Aorta (tissue), 5 donors: ENCODE data around the gene SYNE1. TPM values are rescaled to one million over a fixed set of nuclear protein-coding genes. Genes with fewer than 3 reads are reported as not detected.

Experiments
- ATAC-seq: fragments of 200-7000 bp; cut with Tn5 transposase; one replicate; pipeline ENCODE4 v1.9.1; 2022; ENCODE audit warnings: moderate library complexity; ENCODE audit not compliant: low FRiP score
- DNase-seq, 2 donors: peaks; one replicate each; pipeline ENCODE4 v3.0.0-alpha.2; 2020
- H3K27ac ChIP-seq, 2 donors: one replicate each; pipeline ENCODE4 v1.5.1; 2013; ENCODE audit warnings: low read length in 2 of 2, mild to moderate bottlenecking in 2 of 2, moderate library complexity in 2 of 2, control low read depth in 1 of 2, inconsistent platforms in 1 of 2, low read depth in 1 of 2
- H3K27me3 ChIP-seq, 2 donors: one replicate each; pipeline ENCODE4 v1.6.1; 2013; ENCODE audit warnings: control low read depth in 1 of 2, low read length in 1 of 2, mild to moderate bottlenecking in 1 of 2, moderate library complexity in 1 of 2; ENCODE audit not compliant: insufficient read depth in 2 of 2, control insufficient read depth in 1 of 2
- H3K36me3 ChIP-seq, 2 donors: one replicate each; pipeline ENCODE4 v1.6.1; 2013; ENCODE audit warnings: control low read depth in 1 of 2, low read length in 1 of 2, mild to moderate bottlenecking in 1 of 2; ENCODE audit not compliant: insufficient read depth in 2 of 2, control insufficient read depth in 1 of 2
- H3K4me1 ChIP-seq, 2 donors: one replicate each; pipeline ENCODE4 v1.6.1; 2013; ENCODE audit warnings: low read length in 2 of 2, control low read depth in 1 of 2, mild to moderate bottlenecking in 1 of 2, moderate library complexity in 1 of 2; ENCODE audit not compliant: insufficient read depth in 2 of 2, control insufficient read depth in 1 of 2
- H3K4me3 ChIP-seq, 2 donors: one replicate each; pipeline ENCODE4 v1.5.1; 2013; ENCODE audit warnings: low read length in 2 of 2, control low read depth in 1 of 2, mild to moderate bottlenecking in 1 of 2
- H3K9me3 ChIP-seq: one replicate; pipeline ENCODE4 v1.6.1; 2013; ENCODE audit warnings: mild to moderate bottlenecking, low read length; ENCODE audit not compliant: control insufficient read depth
- WGBS, 2 donors: extraction: QIAGEN DNeasy Blood & Tissue Kit; methylation state at CpG; one replicate each; pipeline ENCODE4 v1.1.7; 2013; 5-methylcytosine and 5-hydroxymethylcytosine counted together
- intact Hi-C, 2 donors: fragments of 100-400 bp; cut with DNase I; formaldehyde crosslinking; loops; one replicate each; pipeline versions ENCODE4 v1.14.2 to v1.15.0; 2022
- polyA plus RNA-seq, 2 donors: library from polyadenylated mRNA; stranded (reverse); fragments of 200-250 nt; gene quantifications; one replicate each; pipeline ENCODE4 v1.2.3, GENCODE V29; 2013
- total RNA-seq, 2 donors: library from RNA; stranded (reverse); fragmentation: NEBNext Ultra II Directional; extraction: Animal tissue kit (Norgen Biotek cat#: 25700); gene quantifications; one replicate each; pipeline ENCODE4 v1.2.1, GENCODE V29; 2021
- donor health status: healthy with polysubstance abuse.
- donor health status: Bipolar disorder and iron deficiency.
- donor health status: DM: no; HTN: no; CAD: no.
- donor health status: DM: no; HTN: no; CAD: no.
- donor health status: DM: yes; HTN: yes; CAD: no.

The SYNE1 gene
- total and polyA plus RNA-seq, 4 donors: 54.3 to 356 (median 221) TPM

GRCh38 chr6:152257581-152257980, 379.6 kb downstream of the SYNE1 start:
- intact Hi-C loops: no loop called here
- Histone ChIP-seq H3K27me3 (no peaks in the 10 kb centered on the region), H3K27ac (no peak overlapping the region), H3K9me3 (no peaks in the 10 kb centered on the region), H3K36me3 (peaks cover 7 to 13% of the 10 kb centered on the region in 2 donors), H3K4me3 (no peak overlapping the region), H3K4me1 (no peaks in the 10 kb centered on the region)
- ATAC-seq (no peak), DNase-seq (no peak)

- peaks cover 0 to 2% of the 10 kb centered on the region in 2 donors for H3K36me3 ChIP-seq
- H3K27me3 ChIP-seq: no peaks in the 10 kb centered on the region
- DNase-seq: no peak
- no peak overlapping the region for H3K4me3 ChIP-seq
- peaks cover 6 to 8% of the 10 kb centered on the region in 2 donors for H3K4me1 ChIP-seq
- H3K9me3 ChIP-seq: no peaks in the 10 kb centered on the region
- no peak overlapping the region for H3K27ac ChIP-seq
- ATAC-seq: no peak
- intact Hi-C loops: no loop called here
- WGBS, 2 donors: 94% methylated on average over 3 of the region's 3 CpGs
These were observed 387.0 kb downstream of the SYNE1 start for GRCh38 chr6:152250127-152250526.

GRCh38 chr6:152248980-152249379, 388.2 kb downstream of the SYNE1 start:
- DNase-seq: no peak
- H3K27me3 ChIP-seq: no peaks in the 10 kb centered on the region
- intact Hi-C loops: no loop called here
- no peaks in the 10 kb centered on the region for H3K9me3 ChIP-seq
- 3 to 4% methylated on average over 2 of the region's 2 CpGs for WGBS, 2 donors
- no peak for ATAC-seq
- H3K36me3 ChIP-seq: peaks cover 0 to 2% of the 10 kb centered on the region in 2 donors
- H3K27ac ChIP-seq: peak overlapping the region in 1 of 2 donors; percentile 67
- no peak overlapping the region for H3K4me3 ChIP-seq
- peaks cover 13 to 14% of the 10 kb centered on the region in 2 donors for H3K4me1 ChIP-seq

GRCh38 chr6:152246554-152247337, 390.4 kb downstream of the SYNE1 start:
- H3K27me3 ChIP-seq: no peaks in the 10 kb centered on the region
- no peak overlapping the region for H3K4me3 ChIP-seq
- H3K4me1 ChIP-seq: peaks cover 13 to 14% of the 10 kb centered on the region in 2 donors
- H3K36me3 ChIP-seq: peaks cover 2 to 3% of the 10 kb centered on the region in 2 donors
- H3K9me3 ChIP-seq: no peaks in the 10 kb centered on the region
- intact Hi-C loops: no loop called here
- ATAC-seq (no peak), DNase-seq (no peak)
- H3K27ac ChIP-seq: peak overlapping the region in 1 of 2 donors; percentile 82
- WGBS, 2 donors: 54 to 58% methylated on average over 4 of the region's 4 CpGs

DNA sequence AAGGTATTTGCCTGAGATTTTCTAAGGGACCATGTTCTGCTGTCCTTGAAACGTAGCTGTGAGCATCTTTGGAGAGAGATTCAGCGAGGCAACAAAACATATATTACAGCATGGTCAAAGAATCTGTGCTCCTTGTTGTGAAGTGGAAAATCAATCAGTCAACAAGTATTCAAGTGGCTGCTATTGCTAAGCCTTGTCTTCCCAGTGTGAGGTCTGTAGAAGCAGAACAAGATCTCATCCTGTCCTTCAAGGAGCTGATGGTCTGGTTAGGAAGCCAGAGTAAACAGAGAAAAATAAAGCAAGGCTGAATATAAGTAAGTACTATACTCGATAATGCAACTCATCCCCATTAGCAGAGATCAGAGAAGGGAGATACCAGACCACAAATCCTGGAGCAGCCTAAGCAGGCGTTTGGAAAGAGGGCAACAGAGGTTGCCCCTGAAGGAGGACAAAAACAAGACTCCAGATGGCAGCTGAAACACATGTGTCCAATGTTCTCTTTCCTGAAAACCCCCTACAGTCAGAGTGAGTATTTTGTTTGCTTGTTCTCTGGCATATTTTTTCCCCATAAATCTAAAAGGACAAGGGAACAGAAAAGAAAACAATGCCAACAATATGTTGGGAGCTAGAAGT, 392.0 kb downstream of the SYNE1 start:
- ATAC-seq (peak; percentile 55), DNase-seq (no peak)
- 28 to 31% methylated on average over 4 of the region's 4 CpGs for WGBS, 2 donors
- H3K4me3 ChIP-seq: no peak overlapping the region
- H3K27ac ChIP-seq: peak overlapping the region; percentile 83 to 90
- peaks cover 3 to 6% of the 10 kb centered on the region in 2 donors for H3K36me3 ChIP-seq
- H3K4me1 ChIP-seq: peaks cover 14 to 18% of the 10 kb centered on the region in 2 donors
- no peaks in the 10 kb centered on the region for H3K27me3 ChIP-seq
- no peaks in the 10 kb centered on the region for H3K9me3 ChIP-seq
- intact Hi-C loops: no loop called here

DNA sequence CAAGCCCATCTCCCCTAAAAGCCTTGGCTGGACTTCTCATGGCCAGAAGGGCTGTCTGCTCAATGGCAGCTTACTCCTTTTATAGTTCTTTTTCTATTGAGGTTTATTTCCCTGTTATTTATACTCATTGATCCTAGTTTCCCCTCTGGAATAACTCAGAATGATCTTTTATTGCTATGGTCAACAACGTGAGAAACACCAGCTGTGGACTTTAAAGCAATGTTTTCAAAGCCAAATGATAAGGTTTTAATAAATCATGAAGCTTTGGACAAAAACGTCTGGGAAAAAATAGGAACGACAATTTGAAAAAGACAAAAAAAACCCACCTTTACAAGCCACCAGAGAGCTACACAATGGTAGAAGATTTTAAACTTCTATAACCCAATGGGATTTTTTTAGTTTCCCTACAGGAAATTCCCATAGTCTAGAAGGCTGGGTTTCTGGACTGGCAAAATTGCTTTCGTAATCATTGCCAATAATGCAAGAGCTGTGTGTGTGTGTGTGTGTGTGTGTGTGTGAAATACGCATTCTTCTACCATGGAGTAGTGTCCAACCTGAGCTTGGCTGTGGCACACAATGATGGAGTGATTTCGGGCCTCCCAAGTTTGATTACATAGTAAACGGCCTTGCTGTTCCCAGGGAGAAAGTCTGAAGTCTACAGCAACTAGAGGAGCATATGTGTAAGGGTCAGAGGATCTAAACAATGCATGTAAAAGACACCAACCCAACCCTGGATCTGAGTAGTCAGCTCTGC, 396.0 kb downstream of the SYNE1 start:
- Histone ChIP-seq H3K36me3 (peaks cover 5 to 9% of the 10 kb centered on the region in 2 donors), H3K4me1 (peaks cover 9 to 13% of the 10 kb centered on the region in 2 donors), H3K4me3 (no peak overlapping the region), H3K9me3 (no peaks in the 10 kb centered on the region), H3K27ac (peak overlapping the region in 1 of 2 donors; percentile 59), H3K27me3 (no peaks in the 10 kb centered on the region)
- intact Hi-C loops: no loop called here
- DNase-seq (no peak), ATAC-seq (no peak)
- 4 to 11% methylated on average over 7 of the region's 7 CpGs for WGBS, 2 donors

GRCh38 chr6:152240436-152240835, 396.7 kb downstream of the SYNE1 start:
- Histone ChIP-seq H3K27ac (peak overlapping the region in 1 of 2 donors; percentile 50), H3K27me3 (no peaks in the 10 kb centered on the region), H3K4me3 (no peak overlapping the region), H3K36me3 (peaks cover 5 to 9% of the 10 kb centered on the region in 2 donors), H3K4me1 (peaks cover 9% of the 10 kb centered on the region in 2 donors), H3K9me3 (no peaks in the 10 kb centered on the region)
- intact Hi-C loops: no loop called here
- 78 to 84% methylated on average over 3 of the region's 3 CpGs for WGBS, 2 donors
- DNase-seq (no peak), ATAC-seq (no peak)

DNA sequence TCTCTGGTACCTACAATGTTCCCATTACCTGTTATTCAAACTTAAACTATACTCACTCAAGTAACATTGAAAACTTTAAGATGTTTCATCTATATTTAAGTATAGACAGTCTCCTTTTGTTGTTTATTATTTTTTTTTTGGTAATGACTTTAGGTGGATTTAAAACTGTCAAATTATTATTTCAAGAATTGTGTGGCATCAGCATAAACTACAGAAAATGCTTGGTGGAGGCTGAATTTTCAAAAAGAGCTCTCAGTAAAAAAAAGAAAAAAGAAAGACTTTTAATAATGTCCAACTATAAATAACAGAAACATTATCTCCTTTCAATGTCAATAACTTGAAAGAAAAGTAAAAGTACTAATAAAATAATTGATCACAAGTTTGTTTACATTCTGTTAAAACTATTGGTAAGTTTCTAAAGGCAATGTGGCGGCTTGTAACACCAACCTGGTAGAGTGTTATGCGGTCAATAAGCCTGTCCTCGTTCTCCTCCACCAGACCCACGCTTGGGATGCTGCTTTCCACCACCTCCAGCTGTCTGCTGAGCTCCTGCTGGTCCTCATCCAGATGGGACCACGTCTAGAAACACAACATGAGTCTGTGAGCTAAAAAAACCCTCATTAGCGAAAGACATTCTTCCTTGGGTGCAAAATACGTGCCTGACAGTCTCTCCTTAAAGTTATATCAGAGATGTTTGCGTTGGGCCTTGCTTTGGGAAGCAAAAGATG, 400.6 kb downstream of the SYNE1 start:
- WGBS, 2 donors: 87 to 88% methylated on average over 8 of the region's 8 CpGs
- H3K36me3 ChIP-seq: peaks cover 3 to 13% of the 10 kb centered on the region in 2 donors
- no peaks in the 10 kb centered on the region for H3K27me3 ChIP-seq
- H3K9me3 ChIP-seq: no peaks in the 10 kb centered on the region
- peaks cover 0 to 3% of the 10 kb centered on the region in 2 donors for H3K4me1 ChIP-seq
- peak overlapping the region in 1 of 2 donors; percentile 81 for H3K27ac ChIP-seq
- no peak overlapping the region for H3K4me3 ChIP-seq
- ATAC-seq: no peak
- intact Hi-C loops: no loop called here
- no peak for DNase-seq
